HG02571 (cell line): ENCODE results near the gene TMEM238.
"Not testable (repeated sequence)": the region's sequence is repeated elsewhere in the genome, so short reads cannot be mapped to it uniquely, and the experiment has no call there.

ENCODE experiments used
- ATAC-seq: cut with Tn5 transposase; IDR thresholded peaks from one replicate; pipeline ENCODE4 v1.9.1; 2021; ENCODE audit warnings: mild to moderate bottlenecking, moderate library complexity; ENCODE audit not compliant: unreplicated experiment

Gene TMEM238, protein sequence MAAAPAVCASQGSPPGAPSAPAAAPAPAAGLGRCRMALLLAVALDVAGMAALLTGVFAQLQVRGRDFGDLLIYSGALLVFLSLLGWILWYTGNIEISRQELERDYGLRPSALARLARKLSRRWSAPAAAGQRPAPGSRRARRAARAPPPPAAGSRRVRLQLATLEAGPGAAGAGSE

DNA sequence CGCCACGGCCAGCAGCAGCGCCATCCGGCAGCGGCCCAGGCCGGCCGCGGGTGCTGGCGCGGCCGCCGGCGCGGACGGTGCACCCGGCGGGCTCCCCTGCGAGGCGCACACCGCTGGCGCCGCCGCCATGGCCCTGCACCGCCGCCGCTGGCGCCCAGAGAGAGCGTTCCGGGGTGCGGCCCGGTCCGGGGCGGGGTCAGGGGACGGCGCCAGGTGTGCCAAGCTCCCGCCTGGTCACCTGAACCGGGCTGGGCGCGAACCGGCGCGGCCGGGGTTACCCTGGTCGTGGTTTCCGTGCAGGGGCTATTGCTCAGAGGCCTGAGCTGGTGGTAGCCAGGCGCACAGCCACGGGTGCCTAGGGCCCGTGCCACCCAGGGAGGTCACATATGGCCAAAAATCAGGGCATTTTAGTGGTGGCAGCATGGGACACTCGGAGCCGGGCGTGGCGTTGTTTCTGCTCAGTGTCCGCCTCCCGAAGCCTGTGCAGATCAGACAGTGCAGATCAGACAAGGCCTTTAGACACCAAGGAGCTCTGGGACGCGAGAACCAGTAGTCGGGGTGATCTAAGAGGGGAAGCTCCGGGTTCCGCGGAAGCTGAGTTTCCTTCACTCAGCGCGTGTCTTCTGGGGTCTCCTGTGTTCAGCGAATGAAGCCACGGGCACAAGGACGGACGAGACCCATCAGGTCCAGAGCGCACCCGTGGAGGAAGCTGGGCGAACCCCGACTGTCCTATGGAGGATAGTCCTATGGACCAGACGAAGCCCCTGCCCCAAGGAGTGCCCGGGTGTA, at the start of gene TMEM238:
Gene TMEM238 (minus strand): TSS at position 162 of the 789 bp plus-strand sequence. CDS start 33 bp downstream, at position 129.
- no peak for ATAC-seq

DNA sequence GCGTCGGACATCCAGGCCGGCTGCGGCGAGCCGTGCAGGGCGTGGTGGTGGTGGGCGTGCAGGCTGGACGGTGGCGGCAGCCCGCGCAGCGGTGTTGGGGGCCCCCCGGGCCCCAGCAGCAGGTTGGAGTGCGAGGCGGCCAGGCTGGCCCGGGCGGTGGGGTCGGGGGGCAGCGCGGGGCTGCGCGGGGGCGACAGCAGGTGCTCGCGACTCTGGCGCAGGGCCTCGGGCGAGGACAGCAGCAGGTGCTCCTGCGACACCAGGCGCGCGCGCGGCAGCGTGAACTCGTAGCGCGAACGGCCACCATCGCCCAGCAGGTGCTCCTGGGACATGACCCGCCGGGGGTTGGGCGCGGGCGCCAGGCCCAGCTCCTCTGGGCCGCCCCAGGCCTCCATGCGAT, 49.2 kb upstream of the TMEM238 start:
- no peak for ATAC-seq

DNA sequence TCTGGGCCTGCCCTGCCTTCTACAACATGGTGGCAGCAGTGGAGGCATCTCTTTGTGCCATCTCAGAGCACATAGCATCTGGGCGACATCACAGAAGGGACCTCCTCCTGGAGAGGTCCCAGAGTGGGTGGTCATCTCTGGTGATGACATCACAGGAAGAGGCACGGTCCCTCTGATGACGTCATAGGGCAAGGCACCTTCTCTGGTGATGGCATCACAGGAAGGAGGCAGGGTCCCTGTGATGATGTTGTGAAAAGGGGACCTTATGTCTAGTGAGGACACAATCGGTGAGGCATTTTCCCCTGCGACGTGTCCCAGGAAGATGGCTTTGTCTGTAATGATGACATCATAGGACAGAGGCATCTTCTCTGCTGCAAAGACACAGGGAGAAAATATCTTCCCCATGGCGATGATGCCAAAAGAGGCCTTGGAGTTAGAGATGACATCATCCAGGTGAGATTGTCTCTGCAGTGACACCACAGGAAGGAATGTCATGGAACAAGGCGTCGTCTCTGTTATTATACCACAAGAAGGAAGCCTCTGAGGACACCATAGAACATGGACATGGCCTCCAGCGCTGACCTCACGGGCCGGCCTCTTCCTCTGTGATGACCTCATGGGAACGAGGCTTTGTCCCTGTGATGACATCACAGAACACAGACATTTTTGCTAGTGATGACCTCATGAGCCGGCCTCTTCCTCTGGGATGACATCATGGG, 48.3 kb upstream of the TMEM238 start:
- no peak for ATAC-seq

DNA sequence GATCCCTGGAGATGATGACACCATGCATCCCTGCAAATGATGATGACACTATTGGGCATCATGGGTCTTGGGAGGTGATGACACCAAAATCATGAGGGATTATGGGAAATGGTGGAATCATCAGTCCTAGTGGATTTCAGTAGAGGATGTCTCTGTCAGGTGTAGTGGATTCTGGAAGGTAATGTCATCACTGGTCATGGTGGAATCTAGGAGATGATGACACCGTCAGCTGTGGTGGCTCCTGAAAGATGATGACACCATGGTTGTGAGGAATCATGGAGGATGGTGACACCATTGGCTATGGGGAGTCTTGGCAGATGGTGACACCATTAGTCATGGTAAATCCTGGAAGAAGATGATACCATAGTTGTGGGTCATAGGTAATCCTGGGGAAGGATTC, 47.1 kb upstream of the TMEM238 start:
- no peak for ATAC-seq

DNA sequence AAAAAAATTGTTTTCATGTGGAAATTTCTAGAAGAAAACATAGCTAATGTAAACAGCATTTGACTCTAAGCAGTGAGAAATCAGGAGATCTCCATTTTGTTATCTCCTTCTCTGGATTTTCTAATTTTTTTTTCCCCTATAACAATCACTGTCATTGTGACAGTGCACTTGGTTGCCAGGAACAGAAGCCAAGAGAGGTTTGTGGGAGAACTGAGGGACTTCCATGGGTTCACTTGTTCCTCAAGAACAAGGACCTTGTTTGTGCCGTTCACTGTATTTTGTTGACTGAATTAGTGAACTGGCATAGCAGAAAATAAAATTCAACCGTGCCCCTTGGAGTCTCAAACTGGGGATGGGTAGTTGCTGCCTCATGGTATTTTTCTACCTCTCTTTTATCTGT, 42.0 kb upstream of the TMEM238 start:
- ATAC-seq = no peak

DNA sequence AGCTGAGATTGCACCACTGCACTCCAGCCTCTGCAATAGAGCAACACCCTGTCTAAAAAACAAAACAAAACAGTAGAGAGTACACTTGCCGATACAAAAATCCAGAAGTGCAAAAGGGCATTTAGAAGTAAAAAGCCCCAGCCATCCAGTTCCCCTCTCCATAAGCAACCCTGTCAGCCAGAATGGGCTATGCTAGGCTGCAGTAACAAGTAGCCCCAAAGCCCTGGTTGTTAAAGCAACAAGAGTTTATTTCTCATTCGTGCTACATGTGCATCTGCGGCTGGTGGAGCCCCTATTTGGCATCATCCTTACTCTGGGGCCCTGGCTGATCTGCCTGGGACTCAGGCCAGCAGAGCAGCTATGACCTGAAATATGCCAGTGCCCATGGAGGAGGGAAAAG, 40.4 kb upstream of the TMEM238 start:
- ATAC-seq = no peak

DNA sequence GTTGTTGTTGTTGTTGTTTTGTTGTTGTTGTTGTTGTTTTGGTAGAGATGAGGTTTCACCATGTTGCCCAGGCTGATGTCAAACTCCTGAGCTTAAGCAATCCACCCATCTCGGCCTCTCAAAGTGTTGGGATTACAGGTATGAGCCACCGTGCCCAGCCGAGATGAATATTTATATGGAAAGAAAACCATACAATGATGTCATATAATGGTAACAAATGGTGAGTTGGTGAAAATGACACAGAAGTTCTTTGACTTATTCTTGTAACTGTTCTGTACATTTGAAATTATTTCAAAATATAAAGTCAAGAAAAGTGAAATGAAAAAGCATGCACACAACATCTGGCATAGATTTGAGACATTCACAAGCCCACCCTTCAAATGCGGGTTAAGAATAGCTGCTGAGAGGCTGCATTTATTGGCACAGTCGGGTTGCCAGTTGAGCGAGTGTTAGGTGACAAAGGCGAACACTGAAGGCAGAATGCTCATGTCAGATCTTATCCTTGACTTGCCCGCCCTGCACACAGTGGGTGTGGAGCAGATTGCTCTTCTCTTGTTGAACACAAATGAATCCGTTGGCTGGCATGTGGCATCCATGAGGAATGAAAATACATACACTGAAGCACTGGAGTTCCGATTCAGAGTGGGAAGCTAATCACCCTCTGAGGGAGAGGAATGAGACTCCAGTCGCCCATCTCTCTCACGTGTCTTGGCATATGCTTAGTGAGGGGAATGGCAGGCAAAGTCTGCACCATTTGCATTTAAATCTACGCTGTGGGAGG, 39.3 kb upstream of the TMEM238 start:
- ATAC-seq = no peak

DNA sequence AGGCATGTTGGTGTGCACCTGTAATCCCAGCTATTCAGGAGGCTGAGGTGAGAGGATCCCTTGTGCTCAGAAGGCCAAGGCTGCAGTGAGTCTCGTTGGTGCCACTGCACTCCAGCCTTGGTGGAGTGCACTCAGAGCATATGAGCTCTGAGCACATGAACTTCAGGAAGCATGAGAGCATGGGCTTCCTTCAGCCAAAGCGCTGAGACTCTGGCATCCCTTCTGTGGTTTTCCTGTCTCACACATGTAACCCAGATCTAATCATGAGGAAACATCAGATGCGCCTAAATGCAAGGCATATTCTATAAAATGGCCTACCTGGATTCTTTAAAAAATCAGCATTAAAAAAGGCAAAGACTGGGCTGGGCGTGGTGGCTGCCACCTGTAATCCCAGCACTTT, 37.2 kb upstream of the TMEM238 start:
- not testable (repeated sequence) for ATAC-seq

DNA sequence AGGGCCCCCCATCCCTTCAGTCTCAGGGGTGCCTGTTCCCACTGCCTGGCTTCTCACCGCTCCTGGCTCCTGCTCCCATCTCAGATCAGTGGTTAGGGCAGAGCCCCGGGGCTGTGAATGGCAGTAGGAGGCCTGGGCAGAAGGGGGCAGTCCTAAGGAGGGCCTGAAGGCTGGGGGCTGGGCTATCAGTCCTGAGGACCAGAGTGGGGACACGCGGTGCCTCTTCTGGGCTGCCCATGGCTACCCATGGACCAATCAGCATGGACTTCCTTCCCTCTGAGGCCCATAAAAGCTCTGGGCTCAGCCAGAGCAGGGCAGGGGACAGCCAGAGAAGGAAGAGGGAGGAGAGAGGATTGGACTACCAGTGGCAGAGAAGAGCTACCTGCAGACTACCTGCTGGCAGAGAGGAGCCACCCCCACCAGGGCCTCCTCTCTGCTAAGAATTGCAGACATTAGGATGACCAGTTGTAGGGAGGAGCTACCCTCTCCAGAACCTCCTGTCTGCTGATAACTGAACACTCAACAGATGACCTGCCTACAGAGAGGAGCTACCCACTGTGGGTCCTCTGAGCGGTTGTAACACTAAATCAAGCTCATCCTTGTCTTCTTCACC, 35.6 kb upstream of the TMEM238 start:
- ATAC-seq = no peak

DNA sequence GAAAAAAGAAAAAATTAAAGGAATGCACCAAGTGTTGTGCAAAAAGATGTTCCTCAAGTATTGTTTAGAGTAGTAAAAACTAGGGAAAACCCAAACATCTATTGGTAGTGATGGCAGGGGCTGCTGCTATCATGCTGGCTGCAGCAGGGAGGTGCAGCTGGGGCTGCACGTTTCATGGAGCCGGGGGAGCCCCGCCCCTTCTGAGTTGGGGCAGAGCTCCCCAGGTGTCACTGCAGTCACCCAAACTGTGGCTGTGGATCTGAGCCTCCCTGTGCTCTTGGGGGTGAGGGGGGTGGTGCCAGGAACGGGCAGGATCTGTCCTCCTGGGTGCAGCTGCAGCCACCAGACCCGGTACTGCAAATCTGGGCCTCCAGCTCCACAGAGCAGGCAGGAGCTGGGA, 35.0 kb upstream of the TMEM238 start:
- ATAC-seq = no peak

DNA sequence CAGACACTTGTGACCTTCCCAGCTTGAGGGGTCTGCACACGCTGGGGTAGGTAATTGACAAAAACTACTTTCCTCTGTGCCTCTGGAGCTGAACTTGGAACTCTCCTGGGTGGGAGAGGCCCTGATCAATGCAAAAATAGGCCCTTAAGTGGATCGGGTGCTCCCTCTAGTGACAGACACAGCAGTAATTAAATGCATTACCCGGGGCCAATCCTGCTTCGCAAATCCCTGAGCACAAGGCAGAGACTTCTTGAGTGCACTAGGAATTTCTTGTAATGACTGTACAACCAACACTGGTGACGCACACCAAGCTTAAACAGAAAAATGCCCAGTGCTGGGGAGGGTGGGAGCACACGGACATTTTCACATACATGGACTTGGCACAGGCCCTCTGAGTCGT, 34.1 kb upstream of the TMEM238 start:
- ATAC-seq = no peak

DNA sequence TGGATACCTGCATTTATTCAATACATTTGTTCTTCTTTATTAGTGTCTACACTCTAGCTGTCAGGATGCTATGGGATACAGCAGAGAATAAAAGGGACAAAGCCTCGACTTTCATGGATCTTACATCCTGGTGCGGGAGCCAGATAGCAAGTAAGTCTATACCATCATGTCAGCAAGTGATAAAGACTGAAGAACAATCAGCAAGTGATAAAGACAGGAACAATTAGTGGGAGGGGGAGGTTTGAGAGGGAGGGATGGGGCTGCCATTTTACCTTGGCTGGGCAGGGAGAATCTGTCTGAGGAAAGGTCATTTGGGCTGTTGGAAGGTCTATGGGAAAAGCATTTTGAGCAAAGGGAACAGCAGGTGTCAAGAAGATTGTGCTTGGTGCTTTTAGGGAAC, 26.1 kb upstream of the TMEM238 start:
- ATAC-seq = no peak

DNA sequence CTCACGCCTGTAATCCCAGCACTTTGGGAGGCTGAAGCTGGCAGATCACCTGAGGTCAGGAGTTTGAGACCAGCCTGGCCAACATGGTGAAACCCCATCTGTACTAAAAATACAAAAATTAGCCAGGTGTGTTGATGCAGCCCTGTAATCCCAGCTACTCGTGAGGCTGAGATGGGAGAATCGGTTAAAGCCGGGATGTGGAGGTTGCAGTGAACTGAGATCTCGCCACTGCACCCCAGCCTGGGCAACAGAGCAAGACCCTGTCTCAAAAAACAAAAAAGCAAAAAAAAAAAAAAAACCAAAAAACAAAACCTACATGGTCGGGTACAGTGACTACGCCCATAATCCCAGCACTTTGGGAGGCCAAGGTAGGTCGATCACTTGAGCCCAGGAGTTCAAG, 25.1 kb upstream of the TMEM238 start:
- not testable (repeated sequence) for ATAC-seq

DNA sequence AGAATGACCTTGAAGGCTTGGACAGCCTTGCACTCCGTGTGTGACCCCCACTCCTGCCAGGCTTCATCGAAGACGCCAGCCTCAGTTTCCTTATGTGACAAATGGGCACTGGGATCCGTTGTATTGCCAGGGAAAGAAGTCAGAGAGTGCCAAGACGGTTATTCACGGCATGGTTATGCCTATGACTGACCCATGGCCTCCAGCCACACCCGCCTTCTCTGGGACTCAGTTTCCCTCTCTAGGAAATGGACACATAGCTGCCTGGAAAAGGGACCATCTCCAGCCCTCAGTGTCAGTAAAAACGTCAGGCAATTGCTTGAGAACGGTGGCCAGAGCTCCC, 24.4 kb upstream of the TMEM238 start:
- ATAC-seq = no peak

DNA sequence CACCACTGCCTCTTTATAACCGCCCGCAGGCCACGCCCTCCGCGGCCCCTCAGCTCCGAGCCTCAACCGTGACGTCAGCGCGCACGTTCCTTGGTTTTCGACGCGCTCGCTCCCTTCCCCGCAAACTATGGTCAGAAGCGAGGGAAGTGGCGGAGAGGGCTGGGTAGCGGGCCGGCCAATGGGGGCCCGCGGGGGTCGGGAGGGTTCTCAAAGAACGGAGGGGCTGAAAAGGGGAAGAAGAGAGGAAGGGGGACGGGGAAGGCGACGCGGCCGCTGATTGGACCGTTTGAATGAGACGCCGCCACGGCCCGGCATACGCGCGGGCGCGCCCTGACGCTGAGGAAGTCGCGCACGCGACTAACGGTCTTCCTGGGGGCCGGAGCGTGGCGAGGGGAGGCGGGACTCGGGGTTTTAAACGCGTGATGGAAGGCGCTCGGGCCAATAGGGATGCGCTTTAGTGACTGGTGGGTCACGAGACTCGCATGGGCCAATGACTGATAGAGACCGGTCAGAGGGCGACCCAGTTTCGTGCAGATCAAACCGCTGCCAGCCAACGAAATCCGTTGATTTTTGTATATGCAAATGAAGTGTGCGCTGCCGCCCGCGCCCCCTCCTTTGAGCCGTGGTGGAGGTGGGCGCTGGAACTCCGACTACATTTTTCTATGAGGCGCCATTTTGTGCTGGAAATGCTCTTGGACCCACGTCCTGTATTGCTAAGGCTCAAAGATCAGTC, 23.9 kb upstream of the TMEM238 start:
- peak; percentile 74 for ATAC-seq

DNA sequence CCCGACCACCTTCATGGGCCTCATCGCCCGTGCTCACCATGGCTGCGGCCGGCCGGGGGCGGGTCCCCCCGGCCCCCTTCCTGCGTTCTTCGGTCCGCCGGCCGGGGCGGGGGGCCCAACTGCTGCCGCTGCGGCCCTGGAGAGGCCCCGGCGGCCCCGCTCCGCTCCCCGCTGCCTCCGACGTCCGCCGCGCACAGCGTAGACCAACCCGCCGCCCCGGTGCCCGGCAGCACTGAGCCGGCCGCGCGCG, 23.4 kb upstream of the TMEM238 start, which contains the start of gene UBE2S:
Gene UBE2S (minus strand): TSS at position 239 of the 250 bp plus-strand sequence. CDS start 199 bp downstream, at position 40.
- peak; percentile 19 for ATAC-seq

DNA sequence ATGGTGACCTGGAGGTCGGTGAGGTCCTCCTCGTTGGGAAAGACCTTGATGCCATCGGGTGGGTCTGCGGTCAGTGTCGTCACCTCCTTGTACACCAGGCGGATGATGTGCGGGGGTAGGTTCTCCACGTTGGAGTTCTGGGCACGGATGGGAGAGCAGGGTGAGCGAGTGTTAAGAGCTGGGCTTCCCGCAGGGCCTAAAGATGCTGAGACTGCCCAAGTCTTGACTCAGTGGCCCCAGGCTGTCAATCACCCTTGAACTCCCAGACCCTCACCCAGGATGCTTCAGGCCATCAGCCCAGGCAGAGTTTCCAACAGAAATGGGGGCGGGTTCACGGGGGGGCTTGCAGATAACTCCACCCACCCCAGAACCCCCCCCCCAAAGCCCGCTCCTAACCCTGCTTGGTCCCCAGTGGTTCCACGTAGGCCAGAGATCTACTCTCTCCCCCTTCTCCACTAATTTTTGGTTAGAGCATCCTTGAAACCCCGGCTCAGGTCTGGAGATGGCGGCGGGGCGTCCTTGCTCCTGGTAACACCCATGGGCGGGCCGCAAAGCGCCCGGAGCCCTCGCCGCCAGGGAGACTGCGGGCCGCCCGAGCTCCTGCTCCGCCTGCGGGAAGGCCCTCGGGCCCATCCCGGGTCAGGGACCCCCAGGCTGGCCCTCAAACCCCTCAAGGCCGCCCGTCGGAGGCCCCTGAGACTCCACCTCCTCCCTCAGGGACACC, 22.9 kb upstream of the TMEM238 start:
- ATAC-seq = no peak

DNA sequence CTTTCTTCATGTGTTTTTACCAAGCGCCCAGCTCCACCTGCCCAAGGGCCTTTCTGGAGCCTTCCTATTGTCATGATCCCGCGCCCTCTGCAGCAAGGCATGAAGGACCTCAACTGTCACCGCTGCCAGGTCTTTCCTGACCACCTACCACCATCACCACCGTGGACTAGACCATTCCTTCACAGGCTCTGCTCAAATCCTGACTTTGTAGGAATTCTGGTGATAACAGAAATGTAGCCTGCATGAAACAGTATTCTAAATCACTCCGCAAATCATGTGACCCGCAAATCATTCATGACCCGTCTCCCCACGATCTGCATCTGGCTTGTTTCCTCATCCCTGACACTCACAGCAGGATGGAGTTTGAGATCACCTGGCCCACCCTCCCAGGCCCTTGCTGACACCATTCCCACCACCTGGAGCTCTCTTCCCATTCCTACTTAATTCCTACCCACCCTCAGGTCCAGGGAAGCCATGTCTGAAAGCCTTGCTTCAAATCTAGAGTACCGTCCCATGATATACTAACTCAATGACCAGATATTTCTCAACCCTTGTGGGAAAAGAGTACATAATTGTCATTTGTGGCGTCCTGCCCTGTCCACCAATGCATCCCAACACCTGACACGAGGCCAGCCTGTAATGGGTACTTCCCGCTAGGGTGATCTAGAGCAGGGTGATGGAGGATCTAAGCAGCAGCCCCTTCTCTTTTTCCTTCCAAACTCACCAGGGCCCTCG, 22.2 kb upstream of the TMEM238 start:
- ATAC-seq = no peak

DNA sequence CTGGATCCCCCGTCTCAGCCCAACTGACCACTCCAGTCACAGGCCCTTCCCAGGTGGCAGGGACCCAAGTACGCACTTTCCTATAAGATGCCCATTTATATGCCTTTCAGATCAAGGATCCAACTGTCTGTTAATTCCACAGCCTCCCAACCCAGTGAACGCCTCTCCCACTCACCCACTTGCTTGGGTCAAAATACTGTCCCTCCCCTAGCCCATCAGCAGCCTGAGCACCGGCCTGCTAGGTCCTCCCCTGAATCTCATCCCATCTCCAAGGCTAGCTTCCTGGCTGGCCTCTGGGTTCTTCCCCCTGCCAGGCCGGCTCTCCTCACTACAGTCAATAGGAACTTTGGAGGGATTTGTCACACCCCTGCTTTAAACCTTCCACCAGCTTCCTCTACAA, 21.5 kb upstream of the TMEM238 start:
- ATAC-seq = no peak
